SK-N-SH (cell line): ENCODE results near the gene NCBP2L. TPM values are rescaled to one million over a fixed set of nuclear protein-coding genes. Genes with fewer than 3 reads are reported as not detected.

Source experiments
- CTCF ChIA-PET: fragments of 300-600, 350-600 bp; formaldehyde crosslinking; extraction: SDS; loops from one replicate; lab custom pipeline; 2021; lab: Yijun Ruan, JAX
- POLR2A ChIA-PET: fragments of 350-600 bp; sonication (Branson Sonifier 250); formaldehyde crosslinking; extraction: SDS; loops from one replicate; lab custom pipeline; 2020; ENCODE audit warnings: antibody characterized with exemption, inconsistent platforms; lab: Yijun Ruan, JAX
- DNase-seq: peaks from one replicate; pipeline ENCODE4 v3.0.0; 2012
- H2AFZ ChIP-seq: fragments of 200-600 bp; sonication (generic); 2 replicates; pipeline ENCODE4 v1.8.1; 2016; ENCODE audit warnings: antibody characterized with exemption, mild to moderate bottlenecking, low read depth
- H3F3A ChIP-seq: fragments of 200-600 bp; sonication (generic); replicated peaks from 2 replicates; pipeline ENCODE3; 2016; ENCODE audit warnings: antibody characterized with exemption, mild to moderate bottlenecking; ENCODE audit not compliant: insufficient read depth
- H3K27ac ChIP-seq, 2 experiments: fragments of 200-500 bp in 1 of 2; fragments of 200-600 bp in 1 of 2; sonication (Bioruptor generic) in 1 of 2; sonication (generic), shearing (Covaris generic) in 1 of 2; 2 replicates each; pipeline versions ENCODE4 v1.5.1 to v1.6.1; 2014 to 2016; ENCODE audit warnings: low read depth in 2 of 2, inconsistent platforms in 1 of 2, low read length in 1 of 2, mild to moderate bottlenecking in 1 of 2, mixed read lengths in 1 of 2
- H3K27me3 ChIP-seq: fragments of 200-600 bp; sonication (generic), shearing (Covaris generic); 2 replicates; pipeline ENCODE4 v1.6.1; 2016; ENCODE audit warnings: mixed run types; ENCODE audit not compliant: insufficient read depth
- H3K36me3 ChIP-seq, 2 experiments: fragments of 200-500 bp in 1 of 2; fragments of 200-600 bp in 1 of 2; sonication (Bioruptor generic) in 1 of 2; sonication (generic) in 1 of 2; replicated peaks in 1 of 2; 2 replicates each; pipeline versions ENCODE3 to v1.5.1; 2014 to 2016; ENCODE audit warnings: low read length in 1 of 2, mild to moderate bottlenecking in 1 of 2; ENCODE audit not compliant: insufficient read depth in 2 of 2, control insufficient read depth in 1 of 2
- H3K4me1 ChIP-seq, 2 experiments: fragments of 200-500 bp in 1 of 2; fragments of 200-600 bp in 1 of 2; sonication (Bioruptor generic) in 1 of 2; sonication (generic), shearing (Covaris generic) in 1 of 2; 2 replicates each; pipeline versions ENCODE4 v1.5.1 to v1.6.1; 2014 to 2016; ENCODE audit warnings: low read depth in 1 of 2, low read length in 1 of 2, mixed run types in 1 of 2; ENCODE audit not compliant: insufficient read depth in 2 of 2, control insufficient read depth in 1 of 2
- H3K4me2 ChIP-seq: fragments of 200-600 bp; sonication (generic), shearing (Covaris generic); 2 replicates; pipeline ENCODE4 v1.6.1; 2017; ENCODE audit warnings: mixed run types
- H3K4me3 ChIP-seq, 2 experiments: fragments of 200-500 bp in 1 of 2; fragments of 200-600 bp in 1 of 2; sonication (Bioruptor generic) in 1 of 2; sonication (generic), shearing (Covaris generic) in 1 of 2; 2 replicates each; pipeline versions ENCODE4 v1.5.1 to v1.8.1; 2014 to 2016; ENCODE audit warnings: low read depth in 2 of 2, inconsistent platforms in 1 of 2, low read length in 1 of 2, mild to moderate bottlenecking in 1 of 2, mixed read lengths in 1 of 2, moderate library complexity in 1 of 2
- H3K79me2 ChIP-seq: fragments of 200-600 bp; sonication (generic); 2 replicates; pipeline ENCODE4 v1.8.1; 2017; ENCODE audit warnings: mild to moderate bottlenecking; ENCODE audit not compliant: insufficient read depth
- H3K9ac ChIP-seq: fragments of 200-600 bp; sonication (generic); 2 replicates; pipeline ENCODE4 v1.6.1; 2017; ENCODE audit warnings: mixed run types
- H3K9me2 ChIP-seq: fragments of 200-600 bp; sonication (generic); 2 replicates; pipeline ENCODE4 v1.6.1; 2017; ENCODE audit warnings: mixed run types
- H3K9me3 ChIP-seq: fragments of 200-600 bp; sonication (generic); 2 replicates; pipeline ENCODE4 v1.6.1; 2017; ENCODE audit warnings: mixed run types, mild to moderate bottlenecking, moderate library complexity
- H4K20me1 ChIP-seq: fragments of 200-600 bp; sonication (generic); 2 replicates; pipeline ENCODE4 v1.6.1; 2017; ENCODE audit warnings: mild to moderate bottlenecking, mixed run types; ENCODE audit not compliant: insufficient read depth
- CHD2 ChIP-seq: fragments of 150-350 bp; IDR thresholded peaks from 2 replicates; pipeline ENCODE4 v1.6.1; 2018; ENCODE audit warnings: low read length; ENCODE audit not compliant: partially characterized antibody
- EP300 ChIP-seq, 2 experiments: IDR thresholded peaks; 2 replicates each; pipeline versions ENCODE4 v1.4.0 to v1.6.1; 2012; ENCODE audit warnings: borderline replicate concordance in 1 of 2, low read depth in 1 of 2, low read length in 1 of 2
- EZH2phosphoT487 ChIP-seq: fragments of 200-600 bp; sonication (generic); IDR thresholded peaks from 2 replicates; pipeline ENCODE4 v1.6.1; 2017; ENCODE audit warnings: low read depth, mixed run types, mild to moderate bottlenecking, antibody characterized with exemption, moderate library complexity, borderline replicate concordance
- FOSL2 ChIP-seq: IDR thresholded peaks from 2 replicates; pipeline ENCODE4 v1.4.0; 2012; ENCODE audit warnings: low read depth, mild to moderate bottlenecking, moderate library complexity, borderline replicate concordance
- GATA2 ChIP-seq: sonication (generic); formaldehyde crosslinking; IDR thresholded peaks from 2 replicates; pipeline ENCODE4 v1.5.0; 2020; ENCODE audit warnings: mild to moderate bottlenecking, missing genetic modification reagents
- JUND ChIP-seq: IDR thresholded peaks from 2 replicates; pipeline ENCODE4 v1.4.0; 2012
- MEF2A ChIP-seq: IDR thresholded peaks from 2 replicates; pipeline ENCODE4 v1.4.0; 2012; ENCODE audit warnings: low read depth, borderline replicate concordance
- PBX3 ChIP-seq: IDR thresholded peaks from 2 replicates; pipeline ENCODE4; 2012
- POLR2AphosphoS5 ChIP-seq: IDR thresholded peaks from 2 replicates; pipeline ENCODE4 v1.6.1; 2012; ENCODE audit warnings: low read depth, low read length
- RFX5 ChIP-seq: IDR thresholded peaks from 2 replicates; pipeline ENCODE4 v1.6.1; 2012; ENCODE audit warnings: mild to moderate bottlenecking, improper control_type of control experiment, low read length
- SMC3 ChIP-seq: IDR thresholded peaks from 2 replicates; pipeline ENCODE4 v1.6.1; 2012; ENCODE audit warnings: low read depth, low read length, improper control_type of control experiment
- TEAD4 ChIP-seq: IDR thresholded peaks from 2 replicates; pipeline ENCODE4 v1.4.0; 2012; ENCODE audit warnings: mild to moderate bottlenecking, borderline replicate concordance; ENCODE audit not compliant: insufficient read depth
- USF1 ChIP-seq: IDR thresholded peaks from 2 replicates; pipeline ENCODE4 v1.4.0; 2012; ENCODE audit warnings: low read depth, borderline replicate concordance
- USF2 ChIP-seq: fragments of 150-350 bp; IDR thresholded peaks from 2 replicates; pipeline ENCODE4 v1.6.1; 2017; ENCODE audit warnings: antibody characterized with exemption, low read length, low read depth, borderline replicate concordance
- WGBS: methylation state at CpG from one replicate; pipeline ENCODE4 v1.1.6; 2017; ENCODE audit warnings: low lambda C conversion rate; 5-methylcytosine and 5-hydroxymethylcytosine counted together
- polyA plus RNA-seq, 3 experiments: library from polyadenylated mRNA; depleted of rRNA; stranded (reverse); fragments of >200 nt; gene quantifications; 2 replicates each; pipeline ENCODE4 v1.2.3, GENCODE V29; 2012
- TF ChIP-seq, protein P1 (sequence below): IDR thresholded peaks from 2 replicates; pipeline ENCODE4 v1.6.1; 2012; ENCODE audit warnings: mild to moderate bottlenecking, low read depth, low read length, moderate library complexity
- TF ChIP-seq, protein P2 (sequence below): IDR thresholded peaks from 2 replicates; pipeline ENCODE4 v1.4.0; 2012; ENCODE audit warnings: low read depth, borderline replicate concordance

NCBP2L gene
- polyA plus RNA-seq (2012; rRNA removed), result not detected in 2 replicates
- not detected in 2 replicates for polyA plus RNA-seq (2012; cell fraction: cytosol; rRNA removed)
- polyA plus RNA-seq (2012; cell fraction: nucleus; rRNA removed), result not detected in 2 replicates

DNA sequence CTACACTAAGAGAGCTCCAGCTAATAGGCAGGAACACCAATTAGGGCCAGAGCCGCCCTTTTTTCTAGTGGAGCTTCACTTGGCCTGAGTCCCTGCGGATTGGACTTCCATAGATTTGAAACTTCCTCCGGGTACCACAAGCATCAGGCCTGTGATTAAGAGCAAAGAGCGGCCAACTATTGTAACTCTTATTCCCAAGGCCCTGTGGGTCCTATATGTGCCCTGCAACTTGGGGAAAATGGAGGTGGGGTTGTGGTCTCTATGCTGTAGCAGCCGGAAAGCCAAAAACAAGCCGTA is at the start of gene NCBP2L:
Gene NCBP2L (plus strand): TSS at position 198 of the 297 bp plus-strand sequence. CDS start 16,488 bp downstream, outside the sequence.
- Histone ChIP-seq H4K20me1 (no peaks in the 10 kb centered on the region), H3K9ac (no peak within 1 kb of the TSS), H2AFZ (peak within 1 kb of the TSS; percentile 24; the same call in 1 of the 2 replicates), H3K27ac (no peak within 1 kb of the TSS), H3K27me3 (peaks cover 45% of the 10 kb centered on the region), H3F3A (no peaks in the 10 kb centered on the region), H3K9me2 (no peaks in the 10 kb centered on the region), H3K4me3 (peak within 1 kb of the TSS; percentile 37 to 58), H3K9me3 (no peaks in the 10 kb centered on the region)
- no peak for DNase-seq
- CTCF ChIA-PET, result interaction anchor here (0.5 to 3.9 kb wide), 41 partner anchors 8 to 903 kb away, joined by 3 to 63 read pairs (median 4); no protein-coding TSS in a partner anchor
- TF ChIP-seq MEF2A (no peak), FOSL2 (no peak), GATA2 (no peak), CHD2 (no peak), JUND (no peak), POLR2AphosphoS5 (no peak), EP300 (IDR thresholded peaks at IDR 0.05; ENCODE audit: borderline replicate concordance in 1 of 2, low read depth in 1 of 2, low read length in 1 of 2) (no peak), TEAD4 (no peak)
- TF ChIP-seq, protein P1, sequence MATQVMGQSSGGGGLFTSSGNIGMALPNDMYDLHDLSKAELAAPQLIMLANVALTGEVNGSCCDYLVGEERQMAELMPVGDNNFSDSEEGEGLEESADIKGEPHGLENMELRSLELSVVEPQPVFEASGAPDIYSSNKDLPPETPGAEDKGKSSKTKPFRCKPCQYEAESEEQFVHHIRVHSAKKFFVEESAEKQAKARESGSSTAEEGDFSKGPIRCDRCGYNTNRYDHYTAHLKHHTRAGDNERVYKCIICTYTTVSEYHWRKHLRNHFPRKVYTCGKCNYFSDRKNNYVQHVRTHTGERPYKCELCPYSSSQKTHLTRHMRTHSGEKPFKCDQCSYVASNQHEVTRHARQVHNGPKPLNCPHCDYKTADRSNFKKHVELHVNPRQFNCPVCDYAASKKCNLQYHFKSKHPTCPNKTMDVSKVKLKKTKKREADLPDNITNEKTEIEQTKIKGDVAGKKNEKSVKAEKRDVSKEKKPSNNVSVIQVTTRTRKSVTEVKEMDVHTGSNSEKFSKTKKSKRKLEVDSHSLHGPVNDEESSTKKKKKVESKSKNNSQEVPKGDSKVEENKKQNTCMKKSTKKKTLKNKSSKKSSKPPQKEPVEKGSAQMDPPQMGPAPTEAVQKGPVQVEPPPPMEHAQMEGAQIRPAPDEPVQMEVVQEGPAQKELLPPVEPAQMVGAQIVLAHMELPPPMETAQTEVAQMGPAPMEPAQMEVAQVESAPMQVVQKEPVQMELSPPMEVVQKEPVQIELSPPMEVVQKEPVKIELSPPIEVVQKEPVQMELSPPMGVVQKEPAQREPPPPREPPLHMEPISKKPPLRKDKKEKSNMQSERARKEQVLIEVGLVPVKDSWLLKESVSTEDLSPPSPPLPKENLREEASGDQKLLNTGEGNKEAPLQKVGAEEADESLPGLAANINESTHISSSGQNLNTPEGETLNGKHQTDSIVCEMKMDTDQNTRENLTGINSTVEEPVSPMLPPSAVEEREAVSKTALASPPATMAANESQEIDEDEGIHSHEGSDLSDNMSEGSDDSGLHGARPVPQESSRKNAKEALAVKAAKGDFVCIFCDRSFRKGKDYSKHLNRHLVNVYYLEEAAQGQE, result no peak
- TF ChIP-seq, all 33 proteins: peak for 0
- Histone ChIP-seq H3K79me2 (no peaks in the 10 kb centered on the region), H3K36me3 (no peaks in the 10 kb centered on the region), H3K4me2 (peak within 1 kb of the TSS; percentile 83), H3K4me1 (peaks cover 0 to 5% of the 10 kb centered on the region in 2 experiments; a peak in 1 of 4 replicates)
- 40% methylated on average over 3 of the region's 6 CpGs for WGBS
- POLR2A ChIA-PET, result interaction anchor here (1.3 kb wide), 1 partner anchor 118 kb away, joined by 4 read pairs; no protein-coding TSS in a partner anchor

- POLR2A ChIA-PET, result interaction anchor here (0.6 kb wide), 1 partner anchor 712 kb away, joined by 6 read pairs; no protein-coding TSS in a partner anchor
- H3K4me2 ChIP-seq, result no peak overlapping the region
- no peak overlapping the region for H3K9ac ChIP-seq
- CTCF ChIA-PET, result interaction anchor here (0.6 to 3.1 kb wide), 3 partner anchors 11 to 49 kb away, joined by 3 to 9 read pairs (median 9); partner anchors contain the start of gene NCBP2L
- H4K20me1 ChIP-seq, result no peaks in the 10 kb centered on the region
- H3K9me2 ChIP-seq, result no peaks in the 10 kb centered on the region
- no peak for TF ChIP-seq USF1
- no peak for TF ChIP-seq EZH2phosphoT487
- TF ChIP-seq SMC3, result no peak
- TF ChIP-seq JUND, result no peak
- no peak for TF ChIP-seq RFX5
- no peak for TF ChIP-seq USF2
- TF ChIP-seq, protein P2, sequence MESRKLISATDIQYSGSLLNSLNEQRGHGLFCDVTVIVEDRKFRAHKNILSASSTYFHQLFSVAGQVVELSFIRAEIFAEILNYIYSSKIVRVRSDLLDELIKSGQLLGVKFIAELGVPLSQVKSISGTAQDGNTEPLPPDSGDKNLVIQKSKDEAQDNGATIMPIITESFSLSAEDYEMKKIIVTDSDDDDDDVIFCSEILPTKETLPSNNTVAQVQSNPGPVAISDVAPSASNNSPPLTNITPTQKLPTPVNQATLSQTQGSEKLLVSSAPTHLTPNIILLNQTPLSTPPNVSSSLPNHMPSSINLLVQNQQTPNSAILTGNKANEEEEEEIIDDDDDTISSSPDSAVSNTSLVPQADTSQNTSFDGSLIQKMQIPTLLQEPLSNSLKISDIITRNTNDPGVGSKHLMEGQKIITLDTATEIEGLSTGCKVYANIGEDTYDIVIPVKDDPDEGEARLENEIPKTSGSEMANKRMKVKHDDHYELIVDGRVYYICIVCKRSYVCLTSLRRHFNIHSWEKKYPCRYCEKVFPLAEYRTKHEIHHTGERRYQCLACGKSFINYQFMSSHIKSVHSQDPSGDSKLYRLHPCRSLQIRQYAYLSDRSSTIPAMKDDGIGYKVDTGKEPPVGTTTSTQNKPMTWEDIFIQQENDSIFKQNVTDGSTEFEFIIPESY, result no peak
- TF ChIP-seq MEF2A, result no peak
- no peak for TF ChIP-seq PBX3
- WGBS, result 43% methylated on average over 4 of the region's 4 CpGs
- no peaks in the 10 kb centered on the region for H3K36me3 ChIP-seq
- DNase-seq, result no peak
- no peak overlapping the region for H3K27ac ChIP-seq
- H2AFZ ChIP-seq, result no peak overlapping the region
- no peaks in the 10 kb centered on the region for H3K9me3 ChIP-seq
- H3K4me3 ChIP-seq, result no peak overlapping the region
- H3K27me3 ChIP-seq, result peaks cover 13% of the 10 kb centered on the region; the same call in 1 of the 2 replicates
- H3K79me2 ChIP-seq, result no peaks in the 10 kb centered on the region
- no peaks in the 10 kb centered on the region for H3F3A ChIP-seq
- peaks cover 0 to 3% of the 10 kb centered on the region in 2 experiments; a peak in 1 of 4 replicates for H3K4me1 ChIP-seq
Measured at GRCh38 chrX:107728371-107729099, 49.0 kb upstream of the NCBP2L start.
